OCI-LY1 (cell line): ENCODE data around the gene UNC5A.

Experiments used
- CTCF ChIP-seq: fragments of 200-600 bp; sonication (generic), shearing (Covaris generic); IDR thresholded peaks from 2 replicates; pipeline ENCODE4 v1.5.1; 2017; ENCODE audit warnings: mild to moderate bottlenecking, antibody characterized with exemption, low read length, moderate library complexity, mixed read lengths
- EZH2 ChIP-seq: fragments of 200-600 bp; sonication (generic), shearing (Covaris generic); IDR thresholded peaks from 2 replicates; pipeline ENCODE4 v1.8.0; 2017; ENCODE audit warnings: borderline replicate concordance, mixed run types, mild to moderate bottlenecking, antibody characterized with exemption, low read length, moderate library complexity, mixed read lengths

DNA sequence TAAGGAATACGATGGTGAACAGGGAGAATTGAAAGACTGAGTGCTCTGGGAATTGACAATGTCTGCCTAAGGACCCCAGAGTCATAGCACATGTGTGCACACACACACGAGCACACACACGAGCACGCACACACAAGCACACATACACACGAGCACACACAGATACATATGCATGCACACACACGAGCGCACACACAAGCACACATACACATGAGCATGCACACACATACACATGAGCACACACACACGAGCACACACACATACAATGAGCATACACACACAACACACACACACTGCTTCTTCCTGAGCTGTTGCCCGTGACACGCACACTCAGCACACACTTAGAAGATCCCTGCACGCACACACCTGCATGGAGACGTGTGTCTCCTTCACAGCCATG is 10.9 kb upstream of the UNC5A start:
- TF ChIP-seq CTCF: no peak
- no peak for TF ChIP-seq EZH2
